GM19238 (cell line): ENCODE results near the gene FNDC3B.

Experiments
- DNase-seq: peaks from one replicate; pipeline ENCODE4 v3.0.0; 2011; ENCODE audit warnings: low spot score; ENCODE audit not compliant: insufficient read length

The FNDC3B gene

GRCh38 chr3:172388412-172389078 is 349.2 kb downstream of the FNDC3B start:
- no peak for DNase-seq

DNA sequence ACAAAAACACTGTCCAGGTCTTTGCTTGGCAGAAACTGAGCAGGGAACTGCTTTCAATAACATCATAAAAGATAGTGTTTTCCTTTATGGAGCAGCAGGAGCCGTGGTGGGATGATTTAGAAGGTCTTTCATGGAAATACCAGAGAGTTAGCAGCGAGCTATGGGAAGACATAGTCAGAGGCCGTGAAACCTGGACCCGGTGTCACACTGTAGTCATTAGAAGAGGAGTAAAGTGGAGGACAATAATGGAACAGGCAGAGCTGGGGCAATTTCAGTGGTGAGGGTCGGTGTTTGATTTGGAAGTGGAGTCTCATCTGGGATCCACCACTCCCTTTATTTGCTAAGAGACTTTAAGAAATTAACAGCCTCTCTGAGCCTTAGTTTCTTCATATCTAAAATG is 351.4 kb downstream of the FNDC3B start:
- no peak for DNase-seq

DNA sequence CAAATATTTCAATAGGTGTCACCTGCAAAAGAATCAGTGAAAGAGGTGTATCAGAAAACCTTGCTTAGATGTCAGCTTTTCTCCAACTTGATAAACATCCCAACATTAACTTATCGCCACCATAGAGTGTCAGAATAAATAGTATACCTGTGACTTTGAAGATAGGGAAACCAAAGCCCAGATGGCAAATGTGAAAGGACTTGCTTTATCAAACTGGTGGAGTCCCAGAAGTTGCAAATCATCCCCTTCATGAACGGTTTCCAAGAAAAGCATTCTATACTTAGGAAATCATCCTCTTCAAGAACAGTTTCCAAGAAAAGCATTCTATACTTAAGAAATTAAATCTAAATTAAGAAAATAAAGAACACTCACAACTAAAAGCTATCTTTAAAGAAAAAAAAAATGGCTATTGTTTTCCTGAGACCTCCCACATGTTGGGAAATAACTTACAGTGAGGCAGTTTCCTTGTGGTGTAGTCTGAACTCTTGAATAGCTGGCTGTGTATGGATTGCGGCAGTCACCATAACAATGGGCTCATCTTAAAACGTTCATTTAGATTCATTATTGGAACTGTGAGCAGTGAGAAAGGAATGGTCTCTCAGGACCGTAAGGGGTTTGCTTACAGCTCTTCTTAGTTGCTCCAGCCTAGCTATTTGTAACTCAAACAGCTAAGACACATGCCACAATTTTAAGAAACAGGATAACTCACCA is 352.4 kb downstream of the FNDC3B start:
- DNase-seq, result no peak

DNA sequence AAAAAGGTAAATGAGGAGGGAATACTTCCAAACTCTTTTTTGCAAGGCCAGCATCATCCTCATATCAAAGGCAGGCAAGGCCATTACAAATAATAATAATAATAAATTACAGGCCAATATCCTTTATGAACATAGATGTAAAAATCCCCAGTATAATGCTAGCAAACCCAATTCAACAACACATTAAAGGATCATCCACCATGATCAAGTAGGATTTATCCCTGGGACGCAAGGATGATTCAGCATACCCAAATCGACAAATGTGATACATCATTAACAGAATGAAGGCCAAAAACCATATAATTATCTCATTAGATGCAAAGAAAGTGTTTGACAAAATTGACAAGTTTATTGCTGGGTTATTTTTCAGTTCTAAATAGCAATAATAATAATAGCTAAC is 355.3 kb downstream of the FNDC3B start:
- DNase-seq, result no peak

DNA sequence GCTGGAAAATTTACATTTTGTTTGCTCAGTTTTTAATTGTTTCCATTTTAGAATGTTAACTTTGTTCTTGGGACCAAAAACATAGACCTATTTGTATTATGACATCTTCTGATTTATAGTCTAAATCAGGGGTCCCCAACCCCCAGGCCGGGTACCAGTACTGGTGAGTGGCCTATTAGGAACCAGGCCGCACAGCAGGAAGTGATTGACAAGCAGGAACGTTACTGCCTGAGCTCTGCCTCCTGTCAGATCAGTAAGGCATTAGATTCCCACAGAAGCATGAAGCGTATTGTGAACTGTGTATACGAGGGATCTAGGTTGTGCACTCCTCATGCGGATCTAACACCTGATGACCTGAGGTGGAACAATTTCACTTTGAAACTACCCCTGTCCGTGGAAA is 357.0 kb downstream of the FNDC3B start:
- no peak for DNase-seq

DNA sequence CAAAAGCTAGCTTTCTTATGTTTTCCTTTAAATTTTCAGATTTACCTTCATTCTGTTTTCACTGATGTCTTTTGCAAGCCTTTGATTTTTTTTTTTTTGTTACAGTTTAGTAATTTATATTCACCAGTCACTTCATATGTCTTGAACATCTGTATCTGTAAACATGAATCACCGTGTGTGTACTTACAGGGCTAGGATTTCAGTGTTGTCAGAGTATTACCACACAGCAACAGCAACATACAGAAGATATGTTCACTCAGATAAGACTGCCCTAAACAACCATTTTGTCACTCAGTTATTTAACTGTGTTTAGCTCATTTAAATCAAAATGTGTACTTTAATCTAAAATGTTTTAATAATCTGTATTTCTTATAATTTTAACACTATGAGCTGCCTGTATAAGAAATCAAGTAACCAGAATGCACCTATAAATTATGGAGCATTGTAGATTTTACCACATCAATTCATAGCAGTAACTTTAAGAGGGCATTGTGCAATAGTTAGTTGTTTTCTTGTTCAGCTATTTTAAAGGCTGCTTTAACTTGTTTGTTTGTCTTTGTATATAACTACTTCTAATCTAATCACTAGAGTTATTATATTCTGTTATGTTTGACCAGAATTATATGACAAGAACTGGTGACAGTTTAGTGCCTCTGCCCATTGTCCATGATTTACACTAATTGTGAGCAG is 358.5 kb downstream of the FNDC3B start:
- DNase-seq, result no peak

GRCh38 chr3:172398484-172398883 is 359.1 kb downstream of the FNDC3B start:
- DNase-seq, result no peak

DNA sequence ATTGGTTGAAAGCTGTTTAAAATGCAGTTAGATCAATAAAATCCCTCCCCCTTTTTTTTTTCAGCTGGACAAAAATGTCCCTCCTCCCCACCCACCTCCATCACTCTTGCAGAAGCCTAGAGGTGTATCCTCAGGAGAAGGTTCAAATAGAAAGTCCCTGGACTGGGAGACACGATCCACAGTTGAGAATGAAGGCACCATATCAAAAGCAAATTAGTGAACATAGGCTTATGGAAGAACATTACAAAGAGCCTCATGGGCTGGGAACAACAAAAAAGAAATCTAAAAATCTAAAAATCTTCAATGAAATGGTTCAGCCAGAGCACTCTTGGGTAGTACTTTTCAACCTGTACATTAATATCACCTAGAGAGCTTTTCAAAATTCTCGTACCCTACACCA is 362.7 kb downstream of the FNDC3B start:
- DNase-seq, result no peak

- DNase-seq, result no peak
Observed at GRCh38 chr3:172402892-172403643, 363.7 kb downstream of the FNDC3B start.

DNA sequence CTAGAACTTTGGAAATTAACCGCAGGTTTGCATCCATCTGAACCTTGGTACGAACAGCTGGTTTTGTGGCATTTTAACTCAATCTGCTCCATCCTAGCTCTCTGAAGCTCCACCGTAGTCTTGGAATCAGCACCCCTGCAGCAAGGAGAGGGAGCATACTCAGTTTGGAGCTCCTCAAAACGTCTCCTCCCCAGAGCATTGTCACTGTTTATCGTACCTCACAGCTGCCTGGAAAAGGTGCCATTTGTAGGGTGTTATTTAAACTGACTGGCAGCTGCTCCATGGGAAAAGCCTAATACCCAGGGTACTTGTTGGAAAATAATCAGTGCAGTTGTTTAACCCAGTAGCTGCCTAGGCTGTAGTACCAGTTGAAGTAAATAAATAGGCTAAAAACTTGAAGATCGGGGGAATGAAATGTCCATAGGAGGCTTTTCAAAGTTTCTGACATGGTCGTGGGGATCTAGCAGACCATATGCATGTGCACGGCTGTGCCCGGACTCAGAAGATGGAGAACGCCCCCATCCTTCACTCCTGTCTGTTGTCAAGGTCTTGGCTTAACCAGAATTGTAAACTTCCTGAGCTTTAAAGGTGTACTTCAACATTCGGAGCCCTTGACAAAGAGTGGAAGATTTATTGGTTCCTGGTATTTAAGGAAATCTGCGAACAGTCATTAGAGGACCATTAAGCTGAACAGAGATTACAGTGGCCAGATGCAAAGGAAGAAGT is 365.0 kb downstream of the FNDC3B start:
- no peak for DNase-seq

- DNase-seq, result no peak
Observed at GRCh38 chr3:172405914-172406313, 366.5 kb downstream of the FNDC3B start.

DNA sequence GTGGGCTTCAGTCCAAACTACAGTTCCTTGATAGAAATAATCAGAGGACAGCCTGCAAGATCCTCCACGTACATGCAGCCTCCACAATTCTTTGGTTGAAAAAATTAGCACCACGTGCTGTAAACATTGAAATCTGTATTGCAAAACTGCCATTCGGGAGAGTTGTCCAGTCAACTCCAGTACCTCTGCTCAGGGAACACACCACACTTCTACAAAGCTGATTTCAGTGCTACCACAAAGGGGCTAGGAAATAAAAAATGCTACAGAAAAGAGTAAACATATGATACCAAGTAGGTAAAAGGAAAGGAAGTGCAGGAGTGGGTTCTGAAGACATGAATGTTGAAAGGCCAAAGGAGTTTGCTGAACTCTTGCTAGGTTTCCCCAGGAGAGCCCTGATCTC is 368.5 kb downstream of the FNDC3B start:
- DNase-seq, result no peak

- no peak for DNase-seq
Observed at GRCh38 chr3:172410702-172411477, 371.5 kb downstream of the FNDC3B start.

DNA sequence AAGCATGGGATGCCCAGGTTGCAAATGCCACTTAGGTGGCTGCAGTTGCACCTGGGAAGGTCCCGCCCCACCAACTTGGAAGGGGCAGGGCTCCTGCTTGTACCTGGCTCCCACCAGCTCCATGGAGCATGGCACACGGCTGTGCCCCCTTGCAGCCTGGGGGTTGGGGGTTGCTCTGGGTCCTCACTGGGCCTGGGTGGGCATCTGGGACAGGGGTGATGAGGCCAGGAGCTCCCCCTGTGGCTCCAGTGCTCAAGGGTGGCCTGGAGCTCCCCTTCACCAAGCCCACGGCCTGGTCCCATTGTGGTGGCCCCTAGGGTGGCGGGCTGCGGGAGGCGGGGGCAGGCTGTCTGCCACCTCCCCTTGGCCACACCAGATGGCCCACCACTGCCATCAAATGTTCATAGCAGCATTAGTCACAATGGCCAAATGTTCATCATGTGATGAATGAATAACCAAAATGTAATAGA is 372.1 kb downstream of the FNDC3B start:
- DNase-seq, result no peak

DNA sequence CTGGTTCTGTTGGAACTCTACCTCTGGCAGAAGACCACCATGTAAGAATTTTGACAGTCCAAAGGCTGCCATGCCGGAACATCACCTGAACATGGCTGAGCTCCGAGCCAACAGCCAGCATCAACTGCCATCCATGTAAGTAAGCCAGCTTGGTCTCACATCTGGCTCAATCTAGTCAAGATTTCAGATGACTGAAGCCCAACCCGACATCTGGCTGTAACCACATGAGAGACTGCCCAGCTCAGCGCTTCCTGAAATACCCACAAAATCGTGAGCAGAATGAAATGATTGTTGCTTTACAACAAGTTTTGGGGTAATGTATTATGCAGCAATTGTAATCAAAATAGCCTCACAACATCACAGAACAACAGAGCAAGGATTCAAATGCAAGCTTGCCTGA is 375.9 kb downstream of the FNDC3B start:
- DNase-seq, result no peak

GRCh38 chr3:172437713-172438112 is 398.3 kb downstream of the FNDC3B start:
- no peak for DNase-seq

GRCh38 chr3:172438186-172438585 is 398.8 kb downstream of the FNDC3B start:
- DNase-seq, result no peak

DNA sequence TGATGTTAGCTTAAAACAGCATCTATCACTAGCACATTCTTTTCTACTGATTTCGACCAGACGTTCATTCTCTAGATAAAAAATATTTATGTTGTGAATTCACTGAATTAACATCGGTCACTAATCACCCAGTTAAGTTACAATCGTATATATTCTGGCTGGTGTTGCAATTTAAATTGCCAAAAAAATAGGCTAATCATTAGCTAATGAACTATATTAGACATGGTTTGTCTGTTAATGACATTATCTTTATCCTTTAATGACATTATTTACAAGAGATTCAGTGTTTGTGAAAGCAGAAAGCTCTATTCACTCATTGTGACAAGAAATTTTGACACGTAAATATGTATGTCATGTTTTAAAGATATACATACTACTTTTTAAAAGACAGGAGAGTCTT is 402.2 kb downstream of the FNDC3B start:
- no peak for DNase-seq

GRCh38 chr3:172442606-172443005 is 403.2 kb downstream of the FNDC3B start:
- DNase-seq, result no peak

GRCh38 chr3:172444821-172445220 is 405.4 kb downstream of the FNDC3B start:
- DNase-seq, result no peak
